GM12874 (cell line): ENCODE results near the gene TNFRSF6B.

Experiments
- TF ChIP-seq, protein P1 (sequence below): IDR thresholded peaks from 2 replicates; pipeline ENCODE4 v1.5.1; 2011; ENCODE audit warnings: low read depth, mild to moderate bottlenecking, control low read depth, low read length, moderate library complexity; ENCODE audit not compliant: insufficient read depth

The TNFRSF6B gene

DNA sequence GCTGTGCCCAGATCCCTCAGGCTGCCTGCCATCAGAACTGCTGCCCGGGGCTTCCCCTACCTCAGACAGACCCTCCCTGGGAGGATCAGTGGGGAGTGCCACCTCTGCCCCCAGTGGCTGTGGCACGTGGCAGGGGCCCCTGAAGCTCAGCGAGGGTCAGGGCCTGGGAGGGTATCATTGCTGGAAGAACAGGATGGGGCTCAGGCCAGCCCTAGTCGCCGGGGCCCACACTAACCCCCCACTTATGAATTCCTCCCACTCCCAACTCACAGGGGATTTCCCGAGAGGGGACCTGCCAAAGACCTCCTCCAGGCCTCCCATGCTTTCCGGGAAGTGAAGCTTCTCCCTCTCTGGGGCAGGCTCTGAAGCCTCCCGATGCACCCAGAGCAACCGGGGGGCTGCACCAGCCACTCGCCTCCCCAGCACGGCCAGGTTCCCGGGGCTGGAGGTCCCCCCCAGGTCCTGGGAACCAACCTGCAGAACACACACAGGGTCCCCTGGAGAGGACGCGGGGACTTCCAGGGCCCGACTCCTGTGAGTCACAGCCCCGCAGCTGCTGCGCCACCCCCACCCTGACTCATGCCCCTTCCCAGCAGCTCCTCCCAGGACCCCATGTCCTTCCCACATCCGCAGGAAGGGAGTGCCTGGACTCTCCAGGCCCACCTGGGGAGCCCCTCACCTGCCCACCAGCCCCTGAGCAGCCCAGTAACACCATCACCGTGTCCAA lies 2.5 kb downstream of the TNFRSF6B start:
- TF ChIP-seq, protein P1, sequence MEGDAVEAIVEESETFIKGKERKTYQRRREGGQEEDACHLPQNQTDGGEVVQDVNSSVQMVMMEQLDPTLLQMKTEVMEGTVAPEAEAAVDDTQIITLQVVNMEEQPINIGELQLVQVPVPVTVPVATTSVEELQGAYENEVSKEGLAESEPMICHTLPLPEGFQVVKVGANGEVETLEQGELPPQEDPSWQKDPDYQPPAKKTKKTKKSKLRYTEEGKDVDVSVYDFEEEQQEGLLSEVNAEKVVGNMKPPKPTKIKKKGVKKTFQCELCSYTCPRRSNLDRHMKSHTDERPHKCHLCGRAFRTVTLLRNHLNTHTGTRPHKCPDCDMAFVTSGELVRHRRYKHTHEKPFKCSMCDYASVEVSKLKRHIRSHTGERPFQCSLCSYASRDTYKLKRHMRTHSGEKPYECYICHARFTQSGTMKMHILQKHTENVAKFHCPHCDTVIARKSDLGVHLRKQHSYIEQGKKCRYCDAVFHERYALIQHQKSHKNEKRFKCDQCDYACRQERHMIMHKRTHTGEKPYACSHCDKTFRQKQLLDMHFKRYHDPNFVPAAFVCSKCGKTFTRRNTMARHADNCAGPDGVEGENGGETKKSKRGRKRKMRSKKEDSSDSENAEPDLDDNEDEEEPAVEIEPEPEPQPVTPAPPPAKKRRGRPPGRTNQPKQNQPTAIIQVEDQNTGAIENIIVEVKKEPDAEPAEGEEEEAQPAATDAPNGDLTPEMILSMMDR = no peak

DNA sequence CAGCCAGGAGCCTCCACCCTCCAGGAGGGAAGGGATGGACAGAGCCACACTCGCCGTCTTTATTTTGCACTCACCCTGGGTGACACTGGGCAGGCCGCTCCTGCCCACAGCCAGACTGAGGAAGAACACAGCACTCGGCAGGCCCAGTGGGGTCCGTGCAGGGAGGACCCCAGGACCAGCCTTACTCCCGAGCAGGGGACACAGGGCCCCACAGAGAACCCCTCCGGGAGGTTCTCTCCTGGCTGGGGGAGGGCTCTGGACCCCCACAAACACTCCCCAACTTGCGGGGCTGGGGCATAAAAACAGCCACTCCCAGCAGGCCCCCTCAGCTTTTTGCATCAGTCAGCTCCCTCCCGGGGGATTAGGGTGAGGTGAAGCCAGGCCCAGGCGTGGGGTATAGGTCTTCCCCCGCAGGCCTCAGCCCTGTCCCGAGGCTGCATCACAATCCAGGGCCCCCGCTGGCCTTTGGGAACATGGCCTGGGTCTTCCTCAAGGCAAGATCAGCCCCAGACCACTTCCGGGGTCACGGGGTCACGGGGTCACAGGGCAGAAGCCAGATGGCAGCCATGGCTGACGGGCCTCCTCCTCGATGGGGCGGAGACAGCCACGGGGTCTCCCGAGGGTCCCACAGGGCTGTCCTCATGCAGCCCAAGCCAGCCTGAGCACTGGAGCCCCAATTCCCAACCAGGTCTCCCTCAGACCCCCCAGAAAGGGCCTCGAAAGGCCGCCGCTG lies 3.2 kb downstream of the TNFRSF6B start:
- TF ChIP-seq, protein P1 = no peak

DNA sequence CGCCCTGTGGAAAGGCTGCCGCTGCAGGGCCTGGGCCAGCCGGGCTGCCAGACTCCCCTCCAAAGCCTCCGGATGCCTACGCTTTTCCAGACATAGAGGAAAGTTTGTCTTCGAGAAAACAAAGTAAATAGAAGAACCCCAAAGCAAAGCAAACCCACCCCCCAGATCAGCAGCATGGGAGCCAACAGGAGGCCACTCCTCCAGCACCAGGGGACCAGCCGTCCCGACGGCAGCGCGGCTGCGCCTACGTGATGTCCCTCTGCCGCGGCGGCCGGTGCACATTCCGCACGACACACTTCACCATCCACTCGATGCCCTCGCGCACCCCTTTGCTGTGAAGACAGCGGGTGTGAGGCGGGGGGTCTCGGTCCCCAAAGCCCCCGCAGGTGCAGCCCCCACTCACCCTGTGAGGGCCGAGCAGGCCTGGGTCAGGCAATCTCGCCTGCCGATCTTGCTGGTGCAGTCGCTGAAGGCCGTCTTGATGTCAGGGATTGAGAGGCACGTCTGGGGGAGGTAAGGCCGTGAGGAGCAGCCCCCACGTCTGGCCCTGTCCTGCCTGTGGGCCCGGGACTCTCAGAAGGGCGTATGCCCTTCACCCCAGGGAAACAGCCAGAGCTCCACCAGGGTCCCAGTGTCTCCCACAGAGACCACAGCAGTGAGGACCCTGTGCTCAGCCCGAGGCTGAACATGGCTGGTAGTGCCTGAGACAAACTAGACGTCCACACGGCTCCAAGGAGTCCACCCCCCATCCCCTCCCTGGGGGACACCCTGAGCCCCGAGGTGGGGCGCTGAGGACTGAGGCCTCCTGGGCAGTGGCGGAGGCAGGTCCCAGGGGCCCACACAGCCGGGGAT lies 4.0 kb downstream of the TNFRSF6B start:
- TF ChIP-seq, protein P1 = no peak

GRCh38 chr20:63701051-63701328 lies 4.5 kb downstream of the TNFRSF6B start:
- TF ChIP-seq, protein P1 = no peak

GRCh38 chr20:63701329-63702035 lies 5.0 kb downstream of the TNFRSF6B start:
- TF ChIP-seq, protein P1 = no peak

DNA sequence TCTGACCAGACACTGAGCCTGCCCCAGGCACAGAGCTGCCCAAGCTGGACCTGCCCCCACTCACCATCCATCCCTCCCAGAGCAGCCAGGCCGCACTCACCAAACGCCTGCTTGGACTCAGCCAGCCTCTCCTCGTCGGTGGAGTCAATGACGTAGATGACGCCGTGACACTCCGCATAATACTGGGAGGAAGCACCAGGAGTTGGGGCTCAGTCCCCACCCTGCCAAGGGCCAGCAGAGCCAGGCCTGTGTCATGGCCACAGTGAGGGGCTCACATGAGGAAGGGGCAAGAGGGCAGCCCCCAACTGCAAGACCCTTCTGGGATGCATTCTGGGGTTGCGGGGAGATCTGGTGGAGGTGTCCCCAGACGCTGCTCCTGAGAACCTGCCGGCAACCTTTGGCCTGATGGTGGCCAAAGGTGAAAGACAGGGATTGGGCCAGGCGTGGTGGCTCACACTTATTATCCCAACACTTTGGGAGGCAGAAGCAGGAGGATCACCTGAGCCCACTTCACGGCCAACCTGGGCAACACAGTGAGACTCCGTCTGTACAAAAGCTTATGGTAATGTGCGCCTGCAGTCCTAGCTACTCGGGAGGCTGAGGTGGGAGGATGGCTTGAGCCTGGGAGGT lies 5.7 kb downstream of the TNFRSF6B start:
- TF ChIP-seq, protein P1 = no peak
